Skeletal muscle satellite cell (primary cell): Measurements from ENCODE around the gene NSMF.
"Not testable (repeated sequence)": the region's sequence is repeated elsewhere in the genome, so short reads cannot be mapped to it uniquely, and the experiment has no call there.

Source experiments
- H3K27me3 ChIP-seq: 2 replicates; pipeline ENCODE4 v1.7.0; 2013; ENCODE audit warnings: low read length; ENCODE audit not compliant: control insufficient read depth, insufficient read depth
- H3K36me3 ChIP-seq: 2 replicates; pipeline ENCODE4 v1.7.0; 2013; ENCODE audit warnings: mild to moderate bottlenecking, control low read depth, low read length; ENCODE audit not compliant: insufficient read depth
- H3K4me1 ChIP-seq: 2 replicates; pipeline ENCODE4 v1.7.0; 2013; ENCODE audit warnings: low read length; ENCODE audit not compliant: control insufficient read depth, insufficient read depth
- H3K4me2 ChIP-seq: 2 replicates; pipeline ENCODE4 v1.7.0; 2013; ENCODE audit warnings: mild to moderate bottlenecking, low read length
- H3K4me3 ChIP-seq: 2 replicates; pipeline ENCODE4 v1.7.0; 2013; ENCODE audit warnings: low read length
- H3K9ac ChIP-seq: 2 replicates; pipeline ENCODE4 v1.7.0; 2013; ENCODE audit warnings: mild to moderate bottlenecking, low read depth, low read length, moderate library complexity
- H3K9me3 ChIP-seq: replicated peaks from 2 replicates; pipeline ENCODE4 v1.7.0; 2013; ENCODE audit warnings: mild to moderate bottlenecking, control low read depth, low read length

NSMF gene

DNA sequence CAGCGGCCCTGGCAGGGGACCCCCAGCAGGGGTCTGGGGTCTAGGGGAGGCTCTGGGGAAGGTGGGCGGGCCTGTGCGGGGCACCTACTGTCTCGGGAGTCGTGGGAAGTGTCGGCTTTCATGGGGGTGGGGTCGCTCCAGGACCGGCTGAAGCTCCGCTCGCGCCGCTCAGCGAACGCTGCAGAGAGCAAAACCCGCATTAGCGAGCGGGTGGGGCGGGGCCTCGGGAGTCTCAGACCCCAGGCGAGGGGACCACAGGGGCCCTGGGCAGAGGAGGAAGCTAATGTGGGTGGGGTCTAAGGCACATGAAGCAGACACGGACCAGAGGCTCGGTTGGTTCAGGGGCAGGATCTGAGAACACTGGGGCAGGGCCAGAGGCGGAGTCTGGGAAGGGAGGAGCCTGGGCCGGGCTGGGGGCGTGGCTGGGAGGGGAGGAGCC is 5.5 kb downstream of the NSMF start:
- Histone ChIP-seq H3K27me3 (no peaks in the 10 kb centered on the region), H3K4me2 (no peak overlapping the region), H3K4me3 (no peak overlapping the region), H3K4me1 (peaks cover 39% of the 10 kb centered on the region), H3K9me3 (no peaks in the 10 kb centered on the region), H3K36me3 (peaks cover 60% of the 10 kb centered on the region), H3K9ac (no peak overlapping the region)

GRCh38 chr9:137452761-137453642 is 6.1 kb downstream of the NSMF start:
- no peaks in the 10 kb centered on the region for H3K27me3 ChIP-seq
- no peak overlapping the region for H3K4me2 ChIP-seq
- H3K36me3 ChIP-seq = peaks cover 66% of the 10 kb centered on the region
- H3K4me3 ChIP-seq = no peak overlapping the region
- no peak overlapping the region for H3K9ac ChIP-seq
- no peaks in the 10 kb centered on the region for H3K9me3 ChIP-seq
- H3K4me1 ChIP-seq = peaks cover 35% of the 10 kb centered on the region

- Histone ChIP-seq H3K4me2 (no peak overlapping the region), H3K9me3 (no peaks in the 10 kb centered on the region), H3K4me3 (no peak overlapping the region), H3K27me3 (no peaks in the 10 kb centered on the region), H3K9ac (no peak overlapping the region), H3K36me3 (peaks cover 68% of the 10 kb centered on the region), H3K4me1 (peaks cover 27% of the 10 kb centered on the region)
Measured at GRCh38 chr9:137452006-137452760, 7.0 kb downstream of the NSMF start.

DNA sequence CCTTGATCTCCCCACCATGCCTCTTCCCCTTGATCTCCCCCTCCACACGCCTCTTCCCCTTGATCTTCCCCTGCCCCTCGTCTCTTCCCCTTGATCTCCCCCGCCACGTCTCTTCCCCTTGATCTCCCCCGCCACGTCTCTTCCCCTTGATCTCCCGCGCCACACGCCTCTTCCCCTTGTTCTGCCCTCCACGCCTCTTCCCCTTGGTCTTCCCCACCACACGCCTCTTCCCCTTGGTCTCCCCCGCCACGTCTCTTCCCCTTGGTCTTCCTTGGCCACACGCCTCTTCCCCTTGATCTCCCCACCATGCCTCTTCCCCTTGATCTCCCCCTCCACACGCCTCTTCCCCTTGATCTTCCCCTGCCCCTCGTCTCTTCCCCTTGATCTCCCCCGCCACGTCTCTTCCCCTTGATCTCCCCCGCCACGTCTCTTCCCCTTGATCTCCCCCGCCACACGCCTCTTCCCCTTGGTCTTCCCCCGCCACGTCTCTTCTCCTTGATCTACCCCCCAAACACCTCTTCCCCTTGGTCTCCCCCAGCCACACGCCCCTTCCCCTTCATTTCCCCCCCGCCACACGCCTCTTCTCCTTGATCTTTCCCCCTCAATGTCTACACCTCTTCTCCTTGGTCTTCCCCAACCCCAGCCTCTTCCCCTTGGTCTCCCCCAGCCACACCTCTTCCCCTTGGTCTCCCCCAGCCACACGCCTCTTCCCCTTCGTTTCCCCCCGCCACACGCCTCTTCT is 7.7 kb downstream of the NSMF start:
- H3K27me3 ChIP-seq, H3K4me2 ChIP-seq, H3K9ac ChIP-seq, H3K4me3 ChIP-seq, H3K9me3 ChIP-seq: not testable (repeated sequence)
- Histone ChIP-seq H3K36me3 (peaks cover 62% of the 10 kb centered on the region), H3K4me1 (peaks cover 19% of the 10 kb centered on the region)

DNA sequence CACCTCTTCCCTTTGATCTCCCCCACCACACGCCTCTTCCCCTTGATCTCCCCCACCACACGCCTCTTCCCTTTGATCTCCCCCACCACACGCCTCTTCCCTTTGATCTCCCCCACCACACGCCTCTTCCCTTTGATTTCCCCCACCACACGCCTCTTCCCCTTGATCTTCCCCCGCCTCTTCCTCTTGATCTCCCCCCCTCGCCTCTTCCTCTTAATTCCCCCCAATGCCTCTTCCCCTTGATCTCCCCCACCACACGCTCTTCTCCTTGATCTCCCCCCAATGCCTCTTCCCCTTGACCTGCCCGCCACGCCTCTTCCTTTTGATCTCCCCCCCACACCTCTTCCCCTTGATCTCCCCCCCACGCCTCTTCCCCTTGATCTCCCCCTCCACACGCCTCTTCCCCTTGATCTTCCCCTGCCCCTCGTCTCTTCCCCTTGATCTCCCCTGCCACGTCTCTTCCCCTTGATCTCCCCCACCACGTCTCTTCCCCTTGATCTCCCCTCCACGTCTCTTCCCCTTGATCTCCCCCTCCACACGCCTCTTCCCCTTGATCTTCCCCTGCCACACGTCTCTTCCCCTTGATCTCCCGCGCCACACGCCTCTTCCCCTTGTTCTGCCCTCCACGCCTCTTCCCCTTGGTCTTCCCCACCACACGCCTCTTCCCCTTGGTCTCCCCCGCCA is 8.5 kb downstream of the NSMF start:
- H3K9ac ChIP-seq, H3K4me2 ChIP-seq, H3K4me3 ChIP-seq, H3K27me3 ChIP-seq, H3K9me3 ChIP-seq: not testable (repeated sequence)
- Histone ChIP-seq H3K36me3 (peaks cover 55% of the 10 kb centered on the region), H3K4me1 (peaks cover 15% of the 10 kb centered on the region)

DNA sequence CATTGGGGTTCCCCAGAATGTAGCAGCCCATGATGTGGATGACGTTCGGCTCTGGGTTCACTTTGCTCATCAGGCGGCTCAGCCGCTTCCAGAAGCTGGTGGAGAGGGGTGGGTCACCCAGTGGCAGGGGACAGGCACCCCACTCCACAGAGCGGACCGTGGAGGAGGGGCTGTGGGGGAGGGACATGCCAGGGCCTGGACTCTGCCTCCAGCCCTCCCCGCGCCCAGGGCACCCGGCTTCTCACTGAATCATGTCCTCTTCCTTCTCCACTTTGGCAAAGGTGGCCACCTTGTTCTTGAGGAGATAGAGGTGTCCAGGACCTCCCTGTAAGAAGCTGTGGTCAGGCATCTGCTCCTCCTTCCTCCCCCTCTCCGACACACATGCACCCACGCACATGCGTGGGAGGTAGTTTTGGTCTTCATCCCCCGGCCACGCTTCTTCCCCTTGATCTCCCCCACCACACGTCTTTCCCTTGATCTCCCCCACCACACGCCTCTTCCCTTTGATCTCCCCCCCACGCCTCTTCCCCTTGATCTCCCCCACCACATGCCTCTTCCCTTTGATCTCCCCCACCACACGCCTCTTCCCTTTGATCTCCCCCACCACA is 9.1 kb downstream of the NSMF start:
- Histone ChIP-seq H3K36me3 (peaks cover 48% of the 10 kb centered on the region), H3K27me3 (no peaks in the 10 kb centered on the region), H3K9me3 (no peaks in the 10 kb centered on the region), H3K9ac (no peak overlapping the region), H3K4me2 (no peak overlapping the region), H3K4me1 (peaks cover 18% of the 10 kb centered on the region), H3K4me3 (no peak overlapping the region)

GRCh38 chr9:137449081-137449844 is 9.9 kb downstream of the NSMF start:
- Histone ChIP-seq H3K9ac (no peak overlapping the region), H3K9me3 (no peaks in the 10 kb centered on the region), H3K4me1 (peaks cover 12% of the 10 kb centered on the region), H3K36me3 (peaks cover 41% of the 10 kb centered on the region), H3K4me3 (no peak overlapping the region), H3K4me2 (no peak overlapping the region), H3K27me3 (no peaks in the 10 kb centered on the region)

DNA sequence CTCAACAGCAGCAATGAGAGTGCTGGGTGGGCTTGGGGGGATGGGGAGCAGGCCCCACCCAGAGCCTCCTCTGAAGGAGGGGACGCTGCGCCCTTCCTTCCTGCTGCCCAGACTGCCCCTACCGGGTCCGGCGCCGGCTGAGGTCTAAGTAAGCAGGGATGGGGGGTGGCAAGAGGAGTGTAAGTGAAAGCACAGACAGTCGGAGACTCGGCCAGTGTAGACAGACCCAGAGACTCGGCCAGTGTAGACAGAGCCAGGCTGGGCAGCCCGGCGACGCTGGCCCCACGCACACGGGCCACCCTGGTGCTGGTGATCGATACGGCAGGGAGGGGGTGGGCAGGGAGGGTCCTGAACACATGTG is 10.6 kb downstream of the NSMF start:
- Histone ChIP-seq H3K9me3 (no peaks in the 10 kb centered on the region), H3K27me3 (no peaks in the 10 kb centered on the region), H3K9ac (no peak overlapping the region), H3K4me1 (peaks cover 11% of the 10 kb centered on the region), H3K4me2 (no peak overlapping the region), H3K36me3 (peaks cover 36% of the 10 kb centered on the region), H3K4me3 (no peak overlapping the region)

DNA sequence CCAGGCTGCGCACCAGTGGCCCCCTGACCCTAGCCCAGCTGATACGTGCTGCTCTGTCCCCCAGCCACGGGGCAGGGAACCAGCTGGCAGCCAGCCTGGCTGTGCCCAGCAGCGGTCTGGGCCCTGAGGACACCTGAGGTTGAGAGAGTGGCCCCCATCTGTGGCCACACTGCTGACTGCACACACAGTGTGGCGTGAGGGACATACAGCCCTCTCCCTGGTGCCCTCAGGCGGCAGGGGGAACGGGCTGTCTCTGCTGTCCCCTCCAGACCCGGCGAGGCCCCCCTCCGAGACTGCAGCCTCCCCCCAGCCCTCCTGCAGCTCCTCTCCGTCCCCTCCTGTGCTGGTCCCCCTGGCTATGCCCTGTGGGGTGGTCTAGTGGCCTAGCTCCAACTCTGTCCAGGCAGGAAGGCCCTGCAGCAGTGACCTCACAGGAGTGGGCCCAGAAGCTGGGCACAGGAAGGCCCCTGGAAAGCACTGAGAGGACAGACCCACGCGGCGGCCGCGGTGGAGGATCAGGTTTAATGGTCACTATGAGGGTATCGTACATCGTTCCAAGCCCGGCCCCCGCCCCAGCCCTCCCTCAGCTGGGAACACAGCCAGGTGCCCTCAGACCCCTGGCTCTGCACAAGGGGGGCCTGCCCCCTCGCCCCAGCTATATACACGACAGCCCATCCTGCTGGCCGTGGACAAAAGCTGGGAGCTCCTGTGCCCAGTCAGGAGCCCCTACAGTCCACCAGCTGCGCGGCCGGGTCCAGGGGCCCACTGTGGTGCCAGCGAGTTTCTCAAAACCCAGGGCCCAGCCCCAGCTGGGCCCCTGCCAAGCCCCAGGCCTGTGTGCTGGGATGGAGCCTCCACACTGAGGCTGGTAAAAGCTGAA is 11.2 kb downstream of the NSMF start:
- Histone ChIP-seq H3K36me3 (peaks cover 30% of the 10 kb centered on the region), H3K27me3 (no peaks in the 10 kb centered on the region), H3K9me3 (no peaks in the 10 kb centered on the region), H3K4me2 (no peak overlapping the region), H3K4me3 (no peak overlapping the region), H3K9ac (no peak overlapping the region), H3K4me1 (peaks cover 11% of the 10 kb centered on the region)
